GM12878 (cell line): Measurements from ENCODE around the gene AZGP1. TPM values are rescaled to one million over a fixed set of nuclear protein-coding genes. Genes with fewer than 3 reads are reported as not detected.
A peak's percentile ranks its signal among the peaks of the same experiment; 100 is the strongest.

Experiments
- ATAC-seq: fragments of 200-7000 bp; cut with Tn5 transposase; 3 replicates; pipeline ENCODE4 v1.9.1; 2020; ENCODE audit warnings: mild to moderate bottlenecking, moderate library complexity
- BruUV-seq: library from RNA; stranded (reverse); fragments of 400-500 nt; replicated peaks from 2 replicates; lab custom pipeline; 2021; lab: Mats Ljungman, UMichigan
- CTCF ChIA-PET: fragments of 300-600 bp; sonication (Branson Sonifier 250); formaldehyde crosslinking; extraction: SDS; loops from one replicate; lab custom pipeline; 2021; ENCODE audit warnings: inconsistent platforms; lab: Yijun Ruan, JAX
- POLR2A ChIA-PET: fragments of 350-600 bp; formaldehyde crosslinking; extraction: SDS; loops from one replicate; lab custom pipeline; 2021; ENCODE audit warnings: inconsistent platforms; lab: Charles Lee
- RAD21 ChIA-PET: fragments of 300-600 bp; sonication (Branson Sonifier 250); formaldehyde crosslinking; loops from one replicate; lab custom pipeline; 2023; ENCODE audit warnings: antibody characterized with exemption; ENCODE audit not compliant: unreplicated experiment; lab: Charles Lee
- SMC1A ChIA-PET: fragments of 300-600 bp; sonication (Branson Sonifier 250); formaldehyde crosslinking; loops from one replicate; lab custom pipeline; 2023; ENCODE audit not compliant: unreplicated experiment, uncharacterized antibody; lab: Charles Lee
- DNase-seq: peaks from one replicate; pipeline ENCODE4 v3.0.0-alpha.2; 2011; ENCODE audit warnings: low read depth, low spot score
- FAIRE-seq: peaks from 3 replicates; lab custom pipeline; 2011; peaks lifted over from hg19 to GRCh38; lab: Jason Lieb, UNC
- H2AFZ ChIP-seq: 2 replicates; pipeline ENCODE4 v1.6.0; 2011; ENCODE audit warnings: low read depth, low read length, control low read depth; ENCODE audit not compliant: control insufficient read depth
- H3K27ac ChIP-seq: 2 replicates; pipeline ENCODE4 v1.5.1; 2011; ENCODE audit warnings: control low read depth; ENCODE audit not compliant: control insufficient read depth, insufficient read depth
- H3K27me3 ChIP-seq, 2 experiments: replicated peaks in 1 of 2; 2 replicates each; pipeline versions ENCODE4 v1.6.0 to v1.6.1; 2011; ENCODE audit warnings: low read length in 1 of 2; ENCODE audit not compliant: control insufficient read depth in 2 of 2, insufficient read depth in 2 of 2
- H3K36me3 ChIP-seq, 2 experiments: 2 replicates each; pipeline ENCODE4 v1.5.1; 2011; ENCODE audit warnings: low read length in 1 of 2; ENCODE audit not compliant: control insufficient read depth in 2 of 2, insufficient read depth in 2 of 2
- H3K4me1 ChIP-seq: 2 replicates; pipeline ENCODE4 v1.6.1; 2011; ENCODE audit warnings: mild to moderate bottlenecking, low read length, moderate library complexity, mixed read lengths; ENCODE audit not compliant: control insufficient read depth, insufficient read depth
- H3K4me2 ChIP-seq: 2 replicates; pipeline ENCODE4 v1.6.0; 2011; ENCODE audit warnings: control low read depth; ENCODE audit not compliant: control insufficient read depth, insufficient read depth
- H3K4me3 ChIP-seq: fragments of 200-600 bp; sonication (generic); 2 replicates; pipeline ENCODE4 v1.5.1; 2016
- H3K79me2 ChIP-seq: 2 replicates; pipeline ENCODE4 v1.6.0; 2011; ENCODE audit warnings: low read length; ENCODE audit not compliant: control insufficient read depth, insufficient read depth
- H3K9ac ChIP-seq: 2 replicates; pipeline ENCODE4 v1.8.0; 2011; ENCODE audit warnings: low read length, control low read depth, mixed read lengths; ENCODE audit not compliant: control insufficient read depth, insufficient read depth
- H3K9me3 ChIP-seq: replicated peaks from 3 replicates; pipeline ENCODE4 v1.5.1; 2011; ENCODE audit warnings: mild to moderate bottlenecking, low read length; ENCODE audit not compliant: control insufficient read depth, insufficient read depth
- H4K20me1 ChIP-seq: 2 replicates; pipeline ENCODE4 v1.6.0; 2011; ENCODE audit not compliant: control insufficient read depth, insufficient read depth
- CHD2 ChIP-seq: IDR thresholded peaks from 2 replicates; pipeline ENCODE4 v1.6.1; 2011; ENCODE audit warnings: low read depth, low read length, improper control_type of control experiment, borderline replicate concordance
- CHD4 ChIP-seq: fragments of 200-600 bp; sonication (generic); IDR thresholded peaks from 2 replicates; pipeline ENCODE4 v1.6.1; 2016; ENCODE audit warnings: mild to moderate bottlenecking
- EED ChIP-seq: sonication (generic); IDR thresholded peaks from 2 replicates; pipeline ENCODE4 v1.6.1; 2016; ENCODE audit warnings: antibody characterized with exemption, low read depth
- NRF1 ChIP-seq: conservative IDR thresholded peaks from 2 replicates; pipeline ENCODE4 v1.6.1; 2011; ENCODE audit warnings: mild to moderate bottlenecking, low read depth, low read length, improper control_type of control experiment
- SKIL ChIP-seq: fragments of 450-650 bp; IDR thresholded peaks from 2 replicates; pipeline ENCODE4 v1.6.1; 2017; ENCODE audit warnings: mild to moderate bottlenecking, low read depth, inconsistent platforms; ENCODE audit not compliant: poor library complexity, severe bottlenecking
- ZZZ3 ChIP-seq: IDR thresholded peaks from 2 replicates; pipeline ENCODE4 v1.6.1; 2011; ENCODE audit warnings: low read depth; ENCODE audit not compliant: control insufficient read depth, insufficient read length
- WGBS: methylation state at CpG from one replicate; pipeline ENCODE4 v1.1.6; 2016; ENCODE audit warnings: low lambda C conversion rate; ENCODE audit not compliant: insufficient replicate concordance, insufficient coverage; ENCODE audit errors: missing lambda C conversion rate; 5-methylcytosine and 5-hydroxymethylcytosine counted together
- in situ Hi-C: fragments of 300-500 bp; cut with MboI; formaldehyde crosslinking; loops from 9 replicates; pipeline ENCODE4 v1.14.3; 2018; ENCODE audit warnings: mixed read lengths
- intact Hi-C: fragments of 100-400 bp; cut with micrococcal nuclease; formaldehyde crosslinking; loops from one replicate; pipeline ENCODE4 v1.14.2; 2022; ENCODE audit not compliant: unreplicated experiment
- polyA plus RNA-seq, 11 experiments: library from polyadenylated mRNA; depleted of rRNA in 4 of 11; unstranded in 6 of 11; stranded (reverse) in 5 of 11; fragments of >200 nt; fragmentation: Nextera tagmentation in 4 of 11; fragmentation: Illumina TruSeq in 1 of 11; extraction: Ambion mirVana in 4 of 11; extraction: Trizol in 1 of 11; gene quantifications; 1 replicate in 1 of 11; 2 replicates in 10 of 11; pipeline versions ENCODE4 v1.2.1 to v1.2.3, GENCODE V29; 2011 to 2016; ENCODE audit warnings: inconsistent platforms in 2 of 11, missing spikeins in 2 of 11, low read depth in 1 of 11
- total RNA-seq, 4 experiments: library from RNA; depleted of rRNA in 3 of 4; stranded (reverse); fragments of >200 nt in 3 of 4; fragmentation: Illumina TruSeq in 1 of 4; extraction: Trizol in 1 of 4; gene quantifications; 2 replicates each; pipeline versions ENCODE4 v1.2.1 to v1.2.3, GENCODE V29; 2013 to 2021
- TF ChIP-seq, protein P1 (sequence below): fragments of 450-650 bp; IDR thresholded peaks from 2 replicates; pipeline ENCODE4 v1.6.1; 2014; ENCODE audit warnings: mild to moderate bottlenecking
- TF ChIP-seq, protein P2 (sequence below): IDR thresholded peaks from 2 replicates; pipeline ENCODE4 v1.6.1; 2011; ENCODE audit warnings: borderline replicate concordance, low read depth, mild to moderate bottlenecking, moderate library complexity, low read length; ENCODE audit not compliant: insufficient read depth, poor library complexity, severe bottlenecking

AZGP1 gene
- total and polyA plus RNA-seq, 10 of the 15 experiments (the other 5 are each of a cell fraction or from before 2014, with no cell fraction given), result 0.18 to 0.64 (median 0.29) TPM; not detected in 5

GRCh38 chr7:100017875-100018274 is 42.0 kb upstream of the AZGP1 start:
- TF ChIP-seq CHD4, result no peak
- TF ChIP-seq NRF1, result no peak
- TF ChIP-seq, protein P1, sequence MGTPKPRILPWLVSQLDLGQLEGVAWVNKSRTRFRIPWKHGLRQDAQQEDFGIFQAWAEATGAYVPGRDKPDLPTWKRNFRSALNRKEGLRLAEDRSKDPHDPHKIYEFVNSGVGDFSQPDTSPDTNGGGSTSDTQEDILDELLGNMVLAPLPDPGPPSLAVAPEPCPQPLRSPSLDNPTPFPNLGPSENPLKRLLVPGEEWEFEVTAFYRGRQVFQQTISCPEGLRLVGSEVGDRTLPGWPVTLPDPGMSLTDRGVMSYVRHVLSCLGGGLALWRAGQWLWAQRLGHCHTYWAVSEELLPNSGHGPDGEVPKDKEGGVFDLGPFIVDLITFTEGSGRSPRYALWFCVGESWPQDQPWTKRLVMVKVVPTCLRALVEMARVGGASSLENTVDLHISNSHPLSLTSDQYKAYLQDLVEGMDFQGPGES, result no peak
- TF ChIP-seq, all 136 proteins: peak for 0
- no peaks in the 10 kb centered on the region for H3K27me3 ChIP-seq
- no TSS peak for BruUV-seq
- FAIRE-seq, result peak; percentile 31
- in situ Hi-C loops, result no loop called here
- ATAC-seq, result no peak
- H3K9me3 ChIP-seq, result no peaks in the 10 kb centered on the region
- no peaks in the 10 kb centered on the region for H4K20me1 ChIP-seq
- no peak for DNase-seq
- POLR2A ChIA-PET, result interaction anchor here (1.8 to 2.1 kb wide), 2 partner anchors 11 to 99 kb away, joined by 4 to 5 read pairs; no protein-coding TSS in a partner anchor
- WGBS, result 97% methylated on average over 5 of the region's 5 CpGs
- peaks cover 46% of the 10 kb centered on the region for H3K79me2 ChIP-seq
- H3K4me2 ChIP-seq, result peak overlapping the region; percentile 44; the same call in 1 of the 2 replicates
- no peak overlapping the region for H3K9ac ChIP-seq
- intact Hi-C loops, result loop anchor here (5.0 kb wide), 1 partner anchor 64 kb away; the partner anchor contains the start of gene ZNF3
- no peak overlapping the region for H3K4me3 ChIP-seq
- no peak overlapping the region for H3K27ac ChIP-seq
- peaks cover 2 to 7% of the 10 kb centered on the region in 2 experiments; a peak in 3 of 4 replicates for H3K36me3 ChIP-seq
- SMC1A ChIA-PET, result interaction anchor here (4.1 kb wide), 1 partner anchor 20 kb away, joined by 15 read pairs; no protein-coding TSS in a partner anchor
- CTCF ChIA-PET, result interaction anchor here (0.7 to 1.4 kb wide), 6 partner anchors 13 to 65 kb away, joined by 3 to 6 read pairs (median 4); no protein-coding TSS in a partner anchor
- peaks cover 4% of the 10 kb centered on the region; the same call in 1 of the 2 replicates for H3K4me1 ChIP-seq
- RAD21 ChIA-PET, result no interaction called here
- H2AFZ ChIP-seq, result no peak overlapping the region

GRCh38 chr7:100017300-100017699 is 41.5 kb upstream of the AZGP1 start:
- FAIRE-seq (no peak), DNase-seq (no peak), ATAC-seq (no peak)
- no peak overlapping the region for H3K27ac ChIP-seq
- H4K20me1 ChIP-seq, result no peaks in the 10 kb centered on the region
- 0 out of 2 replicates have a peak overlapping the region, but pooled peaks have one; percentile 92 for H3K4me3 ChIP-seq
- TF ChIP-seq, protein P2, sequence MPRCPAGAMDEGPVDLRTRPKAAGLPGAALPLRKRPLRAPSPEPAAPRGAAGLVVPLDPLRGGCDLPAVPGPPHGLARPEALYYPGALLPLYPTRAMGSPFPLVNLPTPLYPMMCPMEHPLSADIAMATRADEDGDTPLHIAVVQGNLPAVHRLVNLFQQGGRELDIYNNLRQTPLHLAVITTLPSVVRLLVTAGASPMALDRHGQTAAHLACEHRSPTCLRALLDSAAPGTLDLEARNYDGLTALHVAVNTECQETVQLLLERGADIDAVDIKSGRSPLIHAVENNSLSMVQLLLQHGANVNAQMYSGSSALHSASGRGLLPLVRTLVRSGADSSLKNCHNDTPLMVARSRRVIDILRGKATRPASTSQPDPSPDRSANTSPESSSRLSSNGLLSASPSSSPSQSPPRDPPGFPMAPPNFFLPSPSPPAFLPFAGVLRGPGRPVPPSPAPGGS, result no peak
- TF ChIP-seq SKIL, result no peak
- TF ChIP-seq ZZZ3, result no peak
- no peak for TF ChIP-seq CHD2
- no peak for TF ChIP-seq EED
- H3K4me1 ChIP-seq, result peaks cover 4% of the 10 kb centered on the region; the same call in 1 of the 2 replicates
- no peak overlapping the region for H3K9ac ChIP-seq
- WGBS, result 95% methylated on average over 11 of the region's 11 CpGs
- ChIA-PET CTCF (interaction anchor here (0.7 to 3.1 kb wide), 7 partner anchors 12 to 65 kb away, joined by 3 to 13 read pairs (median 3); no protein-coding TSS in a partner anchor), RAD21 (interaction anchor here (1.5 kb wide), 1 partner anchor 9 kb away, joined by 3 read pairs; no protein-coding TSS in a partner anchor), POLR2A (interaction anchor here (0.7 to 2.1 kb wide), 3 partner anchors 12 to 99 kb away, joined by 3 to 5 read pairs (median 4); no protein-coding TSS in a partner anchor), SMC1A (interaction anchor here (1.5 to 4.1 kb wide), 2 partner anchors 20 to 116 kb away, joined by 4 to 15 read pairs; no protein-coding TSS in a partner anchor)
- in situ Hi-C loops (no loop called here), intact Hi-C loops (loop anchor here (5.0 kb wide), 1 partner anchor 65 kb away; the partner anchor contains the start of gene ZNF3)
- H3K9me3 ChIP-seq, result no peaks in the 10 kb centered on the region
- peak overlapping the region; percentile 65 for H3K4me2 ChIP-seq
- BruUV-seq, result no TSS peak
- no peaks in the 10 kb centered on the region for H3K27me3 ChIP-seq
- H2AFZ ChIP-seq, result no peak overlapping the region
- H3K79me2 ChIP-seq, result peaks cover 46% of the 10 kb centered on the region
- peaks cover 0 to 7% of the 10 kb centered on the region in 2 experiments; a peak in 2 of 4 replicates for H3K36me3 ChIP-seq
